HFFc6 (cell line): ENCODE results near the gene RTN4R. TPM values are rescaled to one million over a fixed set of nuclear protein-coding genes. Genes with fewer than 3 reads are reported as not detected.

Experiments used
- DNase-seq: peaks from one replicate; pipeline ENCODE4 v3.0.0-alpha.2; 2018
- H3K27ac Mint-ChIP-seq: 2 replicates; pipeline ENCODE4 v1.8.0; 2020; ENCODE audit warnings: mild to moderate bottlenecking, mixed read lengths
- H3K27me3 Mint-ChIP-seq: 2 replicates; pipeline ENCODE4 v1.8.0; 2021; ENCODE audit warnings: mild to moderate bottlenecking, moderate library complexity, mixed read lengths; ENCODE audit not compliant: insufficient read depth
- H3K36me3 Mint-ChIP-seq: 2 replicates; pipeline ENCODE4 v1.8.0; 2021; ENCODE audit warnings: low read depth, mixed read lengths
- H3K4me1 Mint-ChIP-seq: 2 replicates; pipeline ENCODE4 v1.8.0; 2020; ENCODE audit warnings: low read depth, mixed read lengths
- H3K4me3 Mint-ChIP-seq: 2 replicates; pipeline ENCODE4 v1.8.0; 2020; ENCODE audit warnings: mild to moderate bottlenecking, moderate library complexity, mixed read lengths
- H3K9me3 Mint-ChIP-seq: 2 replicates; pipeline ENCODE4 v1.8.0; 2020; ENCODE audit warnings: mild to moderate bottlenecking, mixed read lengths
- CTCF ChIP-seq: fragments of 200-600 bp; sonication (generic); IDR thresholded peaks from 2 replicates; pipeline ENCODE4 v1.5.0; 2021; ENCODE audit warnings: antibody characterized with exemption, mild to moderate bottlenecking
- total RNA-seq, 6 experiments: library from RNA; stranded (reverse); fragmentation: NEBNext Ultra II Directional; extraction: Animal tissue kit (Norgen Biotek cat#: 25700); gene quantifications; 2 replicates in 1 of 6; 3 replicates in 5 of 6; pipeline ENCODE4 v1.2.3, GENCODE V29; 2021

Gene RTN4R
- total RNA-seq, 6 experiments from 2014 or later: 0.14 to 0.85 (median 0.35) TPM

GRCh38 chr22:20199906-20200305 lies 68.2 kb downstream of the RTN4R start:
- TF ChIP-seq CTCF: no peak
- peaks cover 20% of the 10 kb centered on the region for H3K27me3 Mint-ChIP-seq
- H3K4me3 Mint-ChIP-seq: no peak overlapping the region
- DNase-seq: no peak
- H3K36me3 Mint-ChIP-seq: no peaks in the 10 kb centered on the region
- peaks cover 19% of the 10 kb centered on the region for H3K4me1 Mint-ChIP-seq
- H3K9me3 Mint-ChIP-seq: no peaks in the 10 kb centered on the region
- no peak overlapping the region for H3K27ac Mint-ChIP-seq

- no peaks in the 10 kb centered on the region for H3K9me3 Mint-ChIP-seq
- H3K36me3 Mint-ChIP-seq: no peaks in the 10 kb centered on the region
These were observed 68.7 kb downstream of the RTN4R start for GRCh38 chr22:20199413-20199842.

GRCh38 chr22:20198557-20199319 lies 69.4 kb downstream of the RTN4R start:
- no peak for TF ChIP-seq CTCF
- Mint-ChIP-seq H3K9me3 (no peaks in the 10 kb centered on the region), H3K4me3 (no peak overlapping the region), H3K36me3 (no peaks in the 10 kb centered on the region), H3K27ac (no peak overlapping the region), H3K4me1 (peaks cover 11% of the 10 kb centered on the region), H3K27me3 (peaks cover 20% of the 10 kb centered on the region)
- DNase-seq: no peak

More at GRCh38 chr22:20199413-20199842, 68.7 kb downstream of the RTN4R start:
- Mint-ChIP-seq H3K27ac (no peak overlapping the region), H3K4me1 (peaks cover 18% of the 10 kb centered on the region), H3K27me3 (peaks cover 20% of the 10 kb centered on the region), H3K4me3 (no peak overlapping the region)
- no peak for DNase-seq
- TF ChIP-seq CTCF: no peak

- Mint-ChIP-seq H3K36me3 (no peaks in the 10 kb centered on the region), H3K4me3 (no peak overlapping the region), H3K4me1 (no peaks in the 10 kb centered on the region), H3K27me3 (peaks cover 20% of the 10 kb centered on the region), H3K9me3 (no peaks in the 10 kb centered on the region), H3K27ac (no peak overlapping the region)
- TF ChIP-seq CTCF: no peak
- DNase-seq: no peak
These were observed 70.6 kb downstream of the RTN4R start for GRCh38 chr22:20197407-20198030.

GRCh38 chr22:20196094-20196842 lies 71.8 kb downstream of the RTN4R start:
- Mint-ChIP-seq H3K4me1 (no peaks in the 10 kb centered on the region), H3K36me3 (no peaks in the 10 kb centered on the region), H3K4me3 (no peak overlapping the region), H3K9me3 (no peaks in the 10 kb centered on the region), H3K27ac (no peak overlapping the region), H3K27me3 (peaks cover 15% of the 10 kb centered on the region)
- no peak for TF ChIP-seq CTCF
- no peak for DNase-seq
